NB4 (cell line): ENCODE results near the gene RSF1.

Source experiments
- DNase-seq: peaks from one replicate; pipeline ENCODE4 v3.0.0; 2010; ENCODE audit warnings: low read depth
- H3K4me3 ChIP-seq: one replicate; pipeline ENCODE4 v1.5.1; 2011; ENCODE audit warnings: mild to moderate bottlenecking, low read depth, low read length, moderate library complexity
- MYC ChIP-seq: IDR thresholded peaks from 2 replicates; pipeline ENCODE4 v1.6.1; 2011; ENCODE audit warnings: low read depth, low read length
- POLR2A ChIP-seq: IDR thresholded peaks from 2 replicates; pipeline ENCODE4 v1.6.1; 2011; ENCODE audit warnings: mild to moderate bottlenecking; ENCODE audit not compliant: insufficient read length; ENCODE audit errors: extremely low read depth
- TF ChIP-seq, protein P1 (sequence below): IDR thresholded peaks from 2 replicates; pipeline ENCODE4 v1.6.1; 2011; ENCODE audit warnings: low read depth, low read length
- TF ChIP-seq, protein P2 (sequence below): IDR thresholded peaks from one replicate; pipeline ENCODE4 v1.5.1; 2012; ENCODE audit warnings: low read depth, low read length

The RSF1 gene

DNA sequence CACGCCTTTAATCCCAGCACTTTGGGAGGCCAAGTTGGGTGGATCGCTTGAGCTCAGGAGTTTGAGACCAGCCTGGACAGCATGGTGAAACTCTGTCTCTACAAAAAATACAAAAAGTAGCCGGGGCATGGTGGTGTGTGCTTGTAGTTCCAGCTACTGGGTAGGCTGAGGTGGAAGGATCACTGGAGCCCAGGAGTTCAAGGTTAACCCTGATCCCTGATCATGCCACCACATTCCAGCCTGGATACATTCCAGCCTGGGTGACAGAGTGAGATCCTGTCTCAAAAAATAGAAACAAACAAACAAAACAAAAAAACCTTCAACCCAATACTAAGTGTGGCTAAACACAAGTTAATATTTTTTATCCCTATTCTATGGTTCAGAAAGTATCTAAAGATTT lies 116.5 kb downstream of the RSF1 start:
- TF ChIP-seq MYC, result no peak
- TF ChIP-seq, protein P1, sequence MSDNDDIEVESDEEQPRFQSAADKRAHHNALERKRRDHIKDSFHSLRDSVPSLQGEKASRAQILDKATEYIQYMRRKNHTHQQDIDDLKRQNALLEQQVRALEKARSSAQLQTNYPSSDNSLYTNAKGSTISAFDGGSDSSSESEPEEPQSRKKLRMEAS, result no peak
- no peak for TF ChIP-seq POLR2A
- TF ChIP-seq, protein P2, sequence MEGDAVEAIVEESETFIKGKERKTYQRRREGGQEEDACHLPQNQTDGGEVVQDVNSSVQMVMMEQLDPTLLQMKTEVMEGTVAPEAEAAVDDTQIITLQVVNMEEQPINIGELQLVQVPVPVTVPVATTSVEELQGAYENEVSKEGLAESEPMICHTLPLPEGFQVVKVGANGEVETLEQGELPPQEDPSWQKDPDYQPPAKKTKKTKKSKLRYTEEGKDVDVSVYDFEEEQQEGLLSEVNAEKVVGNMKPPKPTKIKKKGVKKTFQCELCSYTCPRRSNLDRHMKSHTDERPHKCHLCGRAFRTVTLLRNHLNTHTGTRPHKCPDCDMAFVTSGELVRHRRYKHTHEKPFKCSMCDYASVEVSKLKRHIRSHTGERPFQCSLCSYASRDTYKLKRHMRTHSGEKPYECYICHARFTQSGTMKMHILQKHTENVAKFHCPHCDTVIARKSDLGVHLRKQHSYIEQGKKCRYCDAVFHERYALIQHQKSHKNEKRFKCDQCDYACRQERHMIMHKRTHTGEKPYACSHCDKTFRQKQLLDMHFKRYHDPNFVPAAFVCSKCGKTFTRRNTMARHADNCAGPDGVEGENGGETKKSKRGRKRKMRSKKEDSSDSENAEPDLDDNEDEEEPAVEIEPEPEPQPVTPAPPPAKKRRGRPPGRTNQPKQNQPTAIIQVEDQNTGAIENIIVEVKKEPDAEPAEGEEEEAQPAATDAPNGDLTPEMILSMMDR, result no peak
- DNase-seq, result no peak
- H3K4me3 ChIP-seq, result no peak overlapping the region

DNA sequence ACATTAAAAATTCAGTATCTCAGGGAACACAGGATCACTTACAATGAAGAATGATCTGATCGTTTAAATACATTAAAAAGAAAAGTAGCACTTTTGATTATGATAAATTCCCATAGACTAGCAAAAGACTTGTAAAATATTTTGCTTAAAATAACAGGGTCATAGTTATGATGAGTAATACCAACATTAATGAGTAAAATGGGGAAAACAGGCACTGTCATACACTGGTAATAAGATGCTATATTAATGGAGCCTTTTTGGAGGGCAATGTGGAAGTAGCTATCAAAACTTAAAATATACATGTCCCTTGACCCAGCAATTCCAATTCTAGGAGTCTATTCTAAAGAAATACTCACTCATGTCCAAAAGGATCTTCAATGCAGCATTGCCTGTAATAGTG lies 121.1 kb downstream of the RSF1 start:
- DNase-seq, result no peak
- TF ChIP-seq, protein P1, result no peak
- no peak for TF ChIP-seq POLR2A
- no peak overlapping the region for H3K4me3 ChIP-seq

DNA sequence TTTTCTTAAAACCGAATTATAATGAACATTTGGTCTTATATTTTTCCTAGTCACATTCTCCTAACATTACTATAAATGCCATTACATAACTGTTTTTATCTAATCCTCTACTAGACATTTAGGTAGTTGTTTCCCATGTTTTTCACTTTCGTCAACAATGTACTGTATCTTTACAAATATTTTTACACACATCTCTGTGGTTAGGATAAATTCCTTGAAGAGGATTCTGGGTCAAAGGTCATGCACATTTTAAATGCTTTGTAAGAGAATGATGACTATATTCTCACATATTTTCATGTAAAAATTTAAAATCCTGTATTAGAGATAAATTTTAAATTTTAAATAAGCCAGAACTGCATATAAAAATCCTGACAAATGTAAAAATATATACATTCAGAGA lies 121.6 kb downstream of the RSF1 start:
- TF ChIP-seq, protein P1, result no peak
- TF ChIP-seq MYC, result no peak
- no peak for TF ChIP-seq POLR2A
- TF ChIP-seq, protein P2, result no peak
- DNase-seq, result no peak
- no peak overlapping the region for H3K4me3 ChIP-seq

DNA sequence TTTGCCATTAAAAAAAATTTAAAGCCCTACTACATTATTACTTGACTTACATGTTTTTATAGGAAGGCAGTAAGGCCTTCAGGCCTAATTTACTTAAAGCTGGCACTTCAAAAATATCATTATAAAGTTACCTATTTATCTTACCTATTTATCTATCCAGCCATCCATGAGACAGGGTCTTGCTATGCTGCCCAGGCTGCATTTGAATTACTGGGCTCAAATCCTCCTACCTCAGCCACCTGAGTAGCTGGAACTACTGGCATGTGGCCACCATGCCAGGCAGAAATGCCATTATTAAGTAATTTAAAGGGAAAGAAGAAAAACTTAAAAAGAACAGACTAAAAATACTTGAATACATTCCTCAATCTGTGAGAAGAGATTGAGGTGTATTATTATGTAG lies 122.7 kb downstream of the RSF1 start:
- DNase-seq, result no peak
- no peak overlapping the region for H3K4me3 ChIP-seq
- TF ChIP-seq MYC, result no peak
- TF ChIP-seq POLR2A, result no peak
- TF ChIP-seq, protein P2, result no peak
- TF ChIP-seq, protein P1, result no peak

DNA sequence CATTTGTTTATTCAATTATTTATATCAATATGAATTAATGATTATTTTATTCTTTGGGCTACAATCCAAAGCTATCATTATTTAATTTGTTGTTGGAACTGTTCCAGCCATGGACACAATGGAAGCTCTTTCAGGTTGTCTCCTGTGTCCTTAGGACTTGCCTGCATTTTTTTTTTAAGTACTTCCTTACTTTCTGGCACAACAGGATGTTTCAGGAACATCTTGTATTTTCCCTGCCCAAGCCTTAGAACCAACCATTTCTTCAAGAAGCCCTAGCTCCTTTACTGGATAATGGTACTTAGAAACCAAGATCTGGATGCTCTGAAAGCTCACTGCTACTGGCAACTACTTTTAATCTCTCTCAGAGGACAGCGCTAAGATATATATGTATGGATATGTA lies 125.1 kb downstream of the RSF1 start:
- no peak for TF ChIP-seq POLR2A
- TF ChIP-seq, protein P1, result no peak
- TF ChIP-seq, protein P2, result no peak
- TF ChIP-seq MYC, result no peak
- no peak overlapping the region for H3K4me3 ChIP-seq
- no peak for DNase-seq

DNA sequence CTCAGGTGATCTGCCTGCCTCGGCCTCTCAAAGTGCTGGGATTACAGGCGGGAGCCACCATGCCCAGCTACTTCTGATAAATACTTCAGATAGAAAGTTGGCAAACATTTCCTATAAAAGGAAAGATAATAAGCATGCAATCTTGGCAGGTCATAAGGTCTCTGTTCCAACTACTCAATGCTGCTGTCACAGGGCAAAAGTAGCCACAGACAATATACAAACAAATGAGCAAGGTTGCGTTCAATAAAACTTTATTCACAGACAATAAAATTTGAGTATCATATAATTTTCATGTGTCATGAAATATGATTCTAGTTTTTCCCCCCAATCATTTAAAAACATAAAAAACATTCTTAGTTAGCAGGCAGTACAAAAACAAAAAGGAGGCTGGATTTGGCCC lies 129.9 kb downstream of the RSF1 start:
- no peak for DNase-seq
- H3K4me3 ChIP-seq, result no peak overlapping the region
- TF ChIP-seq, protein P1, result no peak
- TF ChIP-seq, protein P2, result no peak
- no peak for TF ChIP-seq MYC
- no peak for TF ChIP-seq POLR2A
